ENCODE data around the gene C19orf12.

GRCh38 chr19:29673451-29674371 is 41.4 kb downstream of the C19orf12 start:
- TF ChIP-seq POLR2AphosphoS5 (IDR thresholded peaks at IDR 0.05) (no peak), EP300 (IDR thresholded peaks at IDR 0.05) (no peak), POLR2A (IDR thresholded peaks at IDR 0.05; ENCODE audit: low read depth) (no peak)
- TF ChIP-seq, protein P1, sequence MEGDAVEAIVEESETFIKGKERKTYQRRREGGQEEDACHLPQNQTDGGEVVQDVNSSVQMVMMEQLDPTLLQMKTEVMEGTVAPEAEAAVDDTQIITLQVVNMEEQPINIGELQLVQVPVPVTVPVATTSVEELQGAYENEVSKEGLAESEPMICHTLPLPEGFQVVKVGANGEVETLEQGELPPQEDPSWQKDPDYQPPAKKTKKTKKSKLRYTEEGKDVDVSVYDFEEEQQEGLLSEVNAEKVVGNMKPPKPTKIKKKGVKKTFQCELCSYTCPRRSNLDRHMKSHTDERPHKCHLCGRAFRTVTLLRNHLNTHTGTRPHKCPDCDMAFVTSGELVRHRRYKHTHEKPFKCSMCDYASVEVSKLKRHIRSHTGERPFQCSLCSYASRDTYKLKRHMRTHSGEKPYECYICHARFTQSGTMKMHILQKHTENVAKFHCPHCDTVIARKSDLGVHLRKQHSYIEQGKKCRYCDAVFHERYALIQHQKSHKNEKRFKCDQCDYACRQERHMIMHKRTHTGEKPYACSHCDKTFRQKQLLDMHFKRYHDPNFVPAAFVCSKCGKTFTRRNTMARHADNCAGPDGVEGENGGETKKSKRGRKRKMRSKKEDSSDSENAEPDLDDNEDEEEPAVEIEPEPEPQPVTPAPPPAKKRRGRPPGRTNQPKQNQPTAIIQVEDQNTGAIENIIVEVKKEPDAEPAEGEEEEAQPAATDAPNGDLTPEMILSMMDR (IDR thresholded peaks at IDR 0.05): no peak

All from esophagus muscularis mucosa (tissue), 4 donors.